Adrenal gland (tissue), 12 donors: ENCODE data around the gene PIGS. TPM values are rescaled to one million over a fixed set of nuclear protein-coding genes. Genes with fewer than 3 reads are reported as not detected.

ENCODE experiments used
- DNase-seq, 7 donors: peaks; one replicate each; pipeline ENCODE4 v3.0.0-alpha.2; 2019 to 2020
- H3K27ac ChIP-seq, 5 donors: fragments of 200-600 bp; sonication (generic) in 4 of 5; 1 replicate in 3 of 5; 2 replicates in 2 of 5; pipeline versions ENCODE4 v1.5.1 to v1.8.0; 2016 to 2020; ENCODE audit warnings: mild to moderate bottlenecking in 1 of 5
- H3K27me3 ChIP-seq: fragments of 200-600 bp; 2 replicates; pipeline ENCODE4 v1.8.0; 2021
- H3K36me3 ChIP-seq, 2 donors: fragments of 200-600 bp; replicated peaks in 1 of 2; 1 replicate in 1 of 2; 2 replicates in 1 of 2; pipeline versions ENCODE4 v1.5.1 to v1.8.0; 2018 to 2022
- H3K4me1 ChIP-seq, 2 donors: fragments of 200-600 bp; replicated peaks in 1 of 2; 1 replicate in 1 of 2; 2 replicates in 1 of 2; pipeline versions ENCODE4 v1.5.1 to v1.8.0; 2018 to 2021
- H3K4me3 ChIP-seq, 4 donors: fragments of 200-600 bp; sonication (generic) in 3 of 4; one replicate each; pipeline ENCODE4 v1.5.1; 2016 to 2018
- H3K9me3 ChIP-seq, 3 donors: fragments of 200-600 bp; sonication (generic) in 1 of 3; replicated peaks in 1 of 3; 1 replicate in 2 of 3; 2 replicates in 1 of 3; pipeline versions ENCODE4 v1.5.1 to v1.8.0; 2016 to 2021
- POLR2A ChIP-seq, 2 donors: fragments of 450-650 bp; IDR thresholded peaks; one replicate each; pipeline ENCODE4 v1.6.1; 2017; ENCODE audit warnings: antibody characterized with exemption in 2 of 2, mild to moderate bottlenecking in 2 of 2, moderate library complexity in 1 of 2
- WGBS, 4 donors: extraction: QIAGEN DNeasy Blood & Tissue Kit in 2 of 4; methylation state at CpG; one replicate each; pipeline versions ENCODE4 v1.1.5 to v1.1.7; 2013 to 2017; 5-methylcytosine and 5-hydroxymethylcytosine counted together
- intact Hi-C, 2 donors: fragments of 100-400 bp; cut with DNase I; formaldehyde crosslinking; loops; one replicate each; pipeline versions ENCODE4 v1.14.1 to v1.15.0; 2022 to 2023
- polyA plus RNA-seq, 3 donors: library from polyadenylated mRNA; stranded (reverse); fragments of 200-250 nt in 2 of 3; fragments of 350-450 nt in 1 of 3; fragmentation: Illumina TruSeq in 1 of 3; extraction: RNeasy Lipid Tissue Mini Kit (QIAGEN cat#74804) in 1 of 3; gene quantifications; one replicate each; pipeline ENCODE4 v1.2.3, GENCODE V29; 2013 to 2014
- total RNA-seq, 9 donors: library from RNA; depleted of rRNA in 4 of 9; stranded (reverse); fragments of >200 nt in 4 of 9; fragments of 120-200 nt in 1 of 9; fragmentation: NEBNext Ultra II Directional in 1 of 9; extraction: Animal tissue kit (Norgen Biotek cat#: 25700) in 1 of 9; gene quantifications; one replicate each; pipeline versions ENCODE4 v1.1.0 to v1.2.4, GENCODE V29; 2013 to 2023
- TF ChIP-seq, protein P1 (sequence below), 6 experiments: fragments of 450-650 bp in 4 of 6; fragments of 200-600 bp in 2 of 6; sonication (generic) in 1 of 6; IDR thresholded peaks; 1 replicate in 5 of 6; 2 replicates in 1 of 6; pipeline versions ENCODE4 v1.5.1 to v1.8.0; 2016 to 2021; ENCODE audit warnings: antibody characterized with exemption in 6 of 6, mild to moderate bottlenecking in 2 of 6, moderate library complexity in 1 of 6
- donor health status: healthy with polysubstance abuse.
- donor health status: Bipolar disorder and iron deficiency.
- donor health status: DM: yes; HTN: yes; CAD: no.
- donor health status: DM: no; HTN: no; CAD: no.
- donor health status: DM: no; HTN: no; CAD: no.
- donor health status: DM: yes; HTN: yes; CAD: no.

PIGS gene
- total and polyA plus RNA-seq, 12 donors: 9.2 to 73.0 (median 55.6) TPM

DNA sequence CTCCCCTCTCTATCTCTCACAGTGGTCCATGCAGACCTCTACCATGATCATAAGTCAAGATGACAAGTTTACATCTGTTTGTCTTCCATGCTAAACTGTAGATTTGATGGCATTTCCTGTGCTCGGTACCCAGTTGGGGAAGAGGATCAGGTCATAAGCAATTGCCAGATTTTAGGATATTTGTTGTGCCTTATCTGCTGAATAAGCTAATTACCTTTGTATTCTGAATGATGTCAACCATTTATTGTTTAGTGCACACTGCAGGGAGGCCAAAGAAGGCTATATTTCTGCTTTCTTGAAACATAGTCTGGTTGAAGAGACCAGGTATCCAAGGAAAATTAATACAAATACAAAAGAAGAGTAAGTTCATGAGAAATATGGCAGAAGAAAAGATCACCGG is 11.2 kb upstream of the PIGS start:
- 96 to 99% (median 99%) methylated on average over 2 of the region's 2 CpGs for WGBS, 4 donors
- H3K27me3 ChIP-seq: no peaks in the 10 kb centered on the region
- no peak overlapping the region for H3K4me3 ChIP-seq
- TF ChIP-seq POLR2A (IDR thresholded peaks at IDR 0.05): no peak
- TF ChIP-seq, protein P1, sequence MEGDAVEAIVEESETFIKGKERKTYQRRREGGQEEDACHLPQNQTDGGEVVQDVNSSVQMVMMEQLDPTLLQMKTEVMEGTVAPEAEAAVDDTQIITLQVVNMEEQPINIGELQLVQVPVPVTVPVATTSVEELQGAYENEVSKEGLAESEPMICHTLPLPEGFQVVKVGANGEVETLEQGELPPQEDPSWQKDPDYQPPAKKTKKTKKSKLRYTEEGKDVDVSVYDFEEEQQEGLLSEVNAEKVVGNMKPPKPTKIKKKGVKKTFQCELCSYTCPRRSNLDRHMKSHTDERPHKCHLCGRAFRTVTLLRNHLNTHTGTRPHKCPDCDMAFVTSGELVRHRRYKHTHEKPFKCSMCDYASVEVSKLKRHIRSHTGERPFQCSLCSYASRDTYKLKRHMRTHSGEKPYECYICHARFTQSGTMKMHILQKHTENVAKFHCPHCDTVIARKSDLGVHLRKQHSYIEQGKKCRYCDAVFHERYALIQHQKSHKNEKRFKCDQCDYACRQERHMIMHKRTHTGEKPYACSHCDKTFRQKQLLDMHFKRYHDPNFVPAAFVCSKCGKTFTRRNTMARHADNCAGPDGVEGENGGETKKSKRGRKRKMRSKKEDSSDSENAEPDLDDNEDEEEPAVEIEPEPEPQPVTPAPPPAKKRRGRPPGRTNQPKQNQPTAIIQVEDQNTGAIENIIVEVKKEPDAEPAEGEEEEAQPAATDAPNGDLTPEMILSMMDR (IDR thresholded peaks at IDR 0.05): no peak
- intact Hi-C loops: no loop called here
- no peak overlapping the region for H3K27ac ChIP-seq
- H3K36me3 ChIP-seq: peaks cover 0 to 21% of the 10 kb centered on the region in 2 donors
- no peak for DNase-seq
- H3K4me1 ChIP-seq: no peaks in the 10 kb centered on the region
- no peaks in the 10 kb centered on the region for H3K9me3 ChIP-seq

DNA sequence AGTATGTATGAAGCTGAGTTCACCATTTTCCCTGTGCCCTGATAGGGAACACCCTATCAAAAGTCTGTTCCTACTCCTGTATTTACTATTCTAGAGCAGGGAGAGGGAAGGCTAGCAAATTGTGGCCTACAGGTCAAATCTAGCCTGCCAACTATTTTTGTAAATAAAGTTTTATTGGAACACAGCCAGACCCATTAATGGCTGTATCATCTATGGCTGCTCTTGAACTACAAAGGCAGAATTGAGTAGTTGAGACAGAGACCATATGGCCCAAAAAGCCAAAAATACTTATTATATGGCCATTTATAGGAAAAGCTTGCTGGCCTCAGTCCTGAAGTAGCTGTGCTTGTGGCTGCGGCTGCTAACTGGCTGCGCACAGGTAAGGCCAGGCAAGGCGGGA is 9.6 kb upstream of the PIGS start:
- 96 to 100% (median 98%) methylated on average over 2 to 3 of the region's 3 CpGs for WGBS, 4 donors
- peaks cover 0 to 21% of the 10 kb centered on the region in 2 donors for H3K36me3 ChIP-seq
- no peak overlapping the region for H3K27ac ChIP-seq
- H3K9me3 ChIP-seq: no peaks in the 10 kb centered on the region
- peaks cover 0 to 5% of the 10 kb centered on the region in 2 donors for H3K4me1 ChIP-seq
- DNase-seq: no peak
- no peak overlapping the region for H3K4me3 ChIP-seq
- TF ChIP-seq, protein P1 (IDR thresholded peaks at IDR 0.05): no peak
- TF ChIP-seq POLR2A (IDR thresholded peaks at IDR 0.05): no peak
- intact Hi-C loops: no loop called here
- no peaks in the 10 kb centered on the region for H3K27me3 ChIP-seq

DNA sequence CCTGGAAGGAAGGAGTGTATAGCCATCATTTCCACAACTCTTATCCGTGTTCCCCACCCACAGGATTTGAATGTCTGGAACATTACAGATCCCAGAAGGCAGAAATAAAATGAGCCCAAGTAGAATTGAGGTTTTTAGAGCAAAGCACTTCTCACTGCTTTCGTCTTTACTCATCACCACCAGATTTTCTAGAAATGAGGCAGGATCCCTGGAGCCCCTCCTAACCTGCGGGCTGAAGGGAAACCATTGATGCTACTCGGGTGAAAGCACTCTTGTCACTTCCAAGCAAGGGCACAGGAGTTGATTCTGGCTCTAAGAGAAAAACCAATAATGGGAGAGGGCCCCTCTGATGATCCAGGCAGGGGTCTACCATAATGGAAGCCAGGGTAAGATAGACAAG is 8.2 kb upstream of the PIGS start:
- no peak overlapping the region for H3K27ac ChIP-seq
- no peaks in the 10 kb centered on the region for H3K27me3 ChIP-seq
- no peak for DNase-seq
- WGBS, 4 donors: 87 to 98% (median 96%) methylated on average over 4 of the region's 4 CpGs
- no peak overlapping the region for H3K4me3 ChIP-seq
- intact Hi-C loops: no loop called here
- TF ChIP-seq, protein P1 (IDR thresholded peaks at IDR 0.05): no peak
- TF ChIP-seq POLR2A (IDR thresholded peaks at IDR 0.05): no peak
- H3K36me3 ChIP-seq: peaks cover 0 to 12% of the 10 kb centered on the region in 2 donors
- H3K4me1 ChIP-seq: peaks cover 0 to 5% of the 10 kb centered on the region in 2 donors
- H3K9me3 ChIP-seq: no peaks in the 10 kb centered on the region

DNA sequence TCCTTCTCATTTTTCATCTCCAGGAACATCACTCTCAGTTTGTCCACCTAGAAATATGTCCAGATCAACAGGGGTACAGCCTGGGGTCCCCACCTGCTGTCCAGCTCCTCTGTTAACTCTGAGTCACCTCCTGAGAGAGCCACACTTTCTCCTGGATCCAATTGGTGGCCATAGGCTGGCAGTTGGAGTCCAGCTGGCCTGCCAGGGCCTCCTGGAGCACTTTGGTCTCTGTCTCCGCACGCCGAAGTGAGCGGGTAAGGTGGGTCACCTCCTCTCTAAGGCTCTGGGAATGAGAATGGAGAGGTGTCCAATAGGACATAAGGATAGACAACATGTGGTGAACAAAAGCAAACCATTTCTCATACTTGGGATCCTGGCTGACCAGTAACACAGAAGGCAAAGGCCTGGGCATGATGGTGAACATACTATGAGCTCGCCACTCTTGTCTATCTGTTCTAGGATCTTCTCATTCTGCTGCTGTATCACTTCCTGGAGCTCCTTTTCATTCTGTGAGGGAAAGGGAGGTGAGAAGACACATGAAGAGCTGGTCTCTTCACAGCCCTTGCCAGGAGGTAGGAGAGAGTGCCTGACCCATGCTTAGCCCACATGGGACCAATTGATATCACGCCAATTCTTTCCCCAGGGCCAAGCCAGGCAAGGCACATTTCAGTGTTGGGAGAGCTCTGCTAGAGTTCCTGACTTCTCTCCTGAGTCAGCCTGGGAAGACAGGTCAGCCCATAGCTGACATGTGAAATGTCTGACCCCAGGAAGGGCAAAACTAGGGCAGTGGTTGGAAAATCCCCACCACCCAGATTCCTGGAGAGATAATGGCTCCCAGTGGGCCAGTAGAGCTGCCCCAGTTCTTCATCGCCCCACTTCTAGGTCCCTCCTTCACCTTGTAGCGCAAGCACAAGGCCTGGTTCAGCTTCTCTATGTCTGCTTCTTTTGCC is 7.2 kb upstream of the PIGS start:
- no peak overlapping the region for H3K4me3 ChIP-seq
- WGBS, 4 donors: 96 to 98% (median 98%) methylated on average over 8 of the region's 8 CpGs
- intact Hi-C loops: no loop called here
- no peak for DNase-seq
- no peaks in the 10 kb centered on the region for H3K27me3 ChIP-seq
- H3K36me3 ChIP-seq: peaks cover 0 to 9% of the 10 kb centered on the region in 2 donors
- H3K9me3 ChIP-seq: no peaks in the 10 kb centered on the region
- peaks cover 0 to 5% of the 10 kb centered on the region in 2 donors for H3K4me1 ChIP-seq
- TF ChIP-seq, protein P1 (IDR thresholded peaks at IDR 0.05): no peak
- TF ChIP-seq POLR2A (IDR thresholded peaks at IDR 0.05): no peak
- no peak overlapping the region for H3K27ac ChIP-seq
